ENCODE results near the gene CDK12.

DNA sequence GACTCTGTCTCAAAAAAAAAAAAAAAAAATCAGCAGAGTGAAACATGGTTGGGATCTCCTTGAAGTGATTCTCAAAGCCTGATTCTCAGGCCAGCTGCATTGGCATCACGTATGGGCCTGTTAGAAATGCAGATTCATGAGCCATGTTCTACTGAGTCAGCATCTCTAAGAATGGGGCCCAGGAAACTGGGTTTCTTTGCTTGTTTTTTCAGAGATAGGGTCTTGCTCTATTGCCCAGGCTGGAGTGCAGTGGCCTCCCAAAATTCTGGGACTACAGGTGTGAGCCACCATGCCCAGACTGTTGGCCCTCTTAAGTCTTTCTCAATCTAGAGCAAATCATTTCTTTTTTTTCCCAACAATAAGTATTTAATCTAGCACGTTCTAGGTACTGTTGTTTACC lies 47.7 kb downstream of the CDK12 start:
- TF ChIP-seq CTCF (IDR thresholded peaks at IDR 0.05) (no peak), POLR2A (IDR thresholded peaks at IDR 0.05) (no peak), EP300 (IDR thresholded peaks at IDR 0.05) (no peak)

Data from ovary (tissue), 3 donors.